ENCODE measurements around the gene HSF2BP. TPM values are rescaled to one million over a fixed set of nuclear protein-coding genes. Genes with fewer than 3 reads are reported as not detected.
"Not testable (repeated sequence)": the region's sequence is repeated elsewhere in the genome, so short reads cannot be mapped to it uniquely, and the experiment has no call there.

Gene HSF2BP
- total and polyA plus RNA-seq, 9 donors, result 0.58 to 2.9 (median 1.5) TPM

GRCh38 chr21:43522495-43523131 is 136.7 kb downstream of the HSF2BP start:
- H3K4me1 ChIP-seq (ENCODE audit: insufficient read depth); H3K27me3 ChIP-seq; H3K9me3 ChIP-seq; H3K4me3 ChIP-seq; H3K36me3 ChIP-seq; H3K27ac ChIP-seq; DNase-seq; intact Hi-C loops (cut with DNase I): not testable (repeated sequence)
- WGBS, 3 donors, result no CpG with 5 or more reads among the region's 8 CpGs

- H3K27ac ChIP-seq; H3K27me3 ChIP-seq; H3K4me1 ChIP-seq (ENCODE audit: insufficient read depth); H3K4me3 ChIP-seq; DNase-seq; intact Hi-C loops (cut with DNase I); H3K9me3 ChIP-seq; H3K36me3 ChIP-seq: not testable (repeated sequence)
- no CpG with 5 or more reads among the region's 6 CpGs for WGBS, 3 donors
Measured at GRCh38 chr21:43517701-43518100, 141.6 kb downstream of the HSF2BP start.

- H3K4me1 ChIP-seq (ENCODE audit: insufficient read depth); H3K36me3 ChIP-seq; DNase-seq; intact Hi-C loops (cut with DNase I); H3K27ac ChIP-seq; H3K9me3 ChIP-seq; H3K4me3 ChIP-seq; H3K27me3 ChIP-seq: not testable (repeated sequence)
- no CpG with 5 or more reads among the region's 10 CpGs for WGBS, 3 donors
Measured at GRCh38 chr21:43516860-43517627, 142.2 kb downstream of the HSF2BP start.

- WGBS, 3 donors, result no CpG with 5 or more reads among the region's 4 CpGs
- H3K27me3 ChIP-seq; intact Hi-C loops (cut with DNase I); H3K27ac ChIP-seq; DNase-seq; H3K4me1 ChIP-seq (ENCODE audit: insufficient read depth); H3K36me3 ChIP-seq; H3K4me3 ChIP-seq; H3K9me3 ChIP-seq: not testable (repeated sequence)
Measured at GRCh38 chr21:43516295-43516847, 142.9 kb downstream of the HSF2BP start.

- H3K36me3 ChIP-seq, result not testable (repeated sequence)
Measured at GRCh38 chr21:43514834-43515233, 144.5 kb downstream of the HSF2BP start.

GRCh38 chr21:43513023-43513422 is 146.3 kb downstream of the HSF2BP start:
- WGBS, 3 donors, result no CpG with 5 or more reads among the region's 3 CpGs
- H3K9me3 ChIP-seq; H3K4me3 ChIP-seq; H3K27me3 ChIP-seq; H3K27ac ChIP-seq; H3K4me1 ChIP-seq (ENCODE audit: insufficient read depth); intact Hi-C loops (cut with DNase I); DNase-seq; H3K36me3 ChIP-seq: not testable (repeated sequence)

More at GRCh38 chr21:43514834-43515233, 144.5 kb downstream of the HSF2BP start:
- no CpG with 5 or more reads among the region's 3 CpGs for WGBS, 3 donors
- H3K9me3 ChIP-seq; intact Hi-C loops (cut with DNase I); H3K4me1 ChIP-seq (ENCODE audit: insufficient read depth); H3K4me3 ChIP-seq; H3K27ac ChIP-seq; H3K27me3 ChIP-seq; DNase-seq: not testable (repeated sequence)

GRCh38 chr21:43511209-43511608 is 148.1 kb downstream of the HSF2BP start:
- H3K36me3 ChIP-seq; intact Hi-C loops (cut with DNase I); H3K27ac ChIP-seq; H3K4me1 ChIP-seq (ENCODE audit: insufficient read depth); H3K27me3 ChIP-seq; H3K9me3 ChIP-seq; DNase-seq; H3K4me3 ChIP-seq: not testable (repeated sequence)
- no CpG with 5 or more reads among the region's 4 CpGs for WGBS, 3 donors

GRCh38 chr21:43510669-43511068 is 148.6 kb downstream of the HSF2BP start:
- intact Hi-C loops (cut with DNase I); H3K36me3 ChIP-seq; H3K4me1 ChIP-seq (ENCODE audit: insufficient read depth); H3K9me3 ChIP-seq; H3K27ac ChIP-seq; H3K4me3 ChIP-seq; DNase-seq; H3K27me3 ChIP-seq: not testable (repeated sequence)
- no CpG with 5 or more reads among the region's 3 CpGs for WGBS, 3 donors

- H3K36me3 ChIP-seq; intact Hi-C loops (cut with DNase I); DNase-seq; H3K27me3 ChIP-seq; H3K9me3 ChIP-seq; H3K27ac ChIP-seq; H3K4me1 ChIP-seq (ENCODE audit: insufficient read depth); H3K4me3 ChIP-seq: not testable (repeated sequence)
- WGBS, 3 donors, result no CpG with 5 or more reads among the region's 13 CpGs
Measured at GRCh38 chr21:43503892-43504291, 155.4 kb downstream of the HSF2BP start.

GRCh38 chr21:43503075-43503750 is 156.1 kb downstream of the HSF2BP start:
- no CpG with 5 or more reads among the region's 15 CpGs for WGBS, 3 donors
- H3K27me3 ChIP-seq; DNase-seq; H3K9me3 ChIP-seq; H3K27ac ChIP-seq; H3K36me3 ChIP-seq; intact Hi-C loops (cut with DNase I); H3K4me1 ChIP-seq (ENCODE audit: insufficient read depth); H3K4me3 ChIP-seq: not testable (repeated sequence)

- no CpG with 5 or more reads among the region's 23 CpGs for WGBS, 3 donors
- H3K36me3 ChIP-seq, result not testable (repeated sequence)
Measured at GRCh38 chr21:43502407-43503071, 156.7 kb downstream of the HSF2BP start.

More at GRCh38 chr21:43502407-43503071, 156.7 kb downstream of the HSF2BP start:
- H3K27ac ChIP-seq; H3K27me3 ChIP-seq; intact Hi-C loops (cut with DNase I); DNase-seq; H3K4me1 ChIP-seq (ENCODE audit: insufficient read depth); H3K4me3 ChIP-seq; H3K9me3 ChIP-seq: not testable (repeated sequence)
